A172 (cell line): ENCODE measurements around the gene SCAMP2. TPM values are rescaled to one million over a fixed set of nuclear protein-coding genes. Genes with fewer than 3 reads are reported as not detected.

Experiments used
- DNase-seq: peaks from one replicate; pipeline ENCODE4 v3.0.0-alpha.2; 2015; ENCODE audit warnings: low spot score
- total RNA-seq: library from RNA; depleted of rRNA; stranded (reverse); fragments of >200 nt; shearing (Covaris generic); gene quantifications from 2 replicates; pipeline ENCODE4 v1.2.3, GENCODE V29; 2014

Gene SCAMP2
- total RNA-seq, 1 experiment from 2014 or later = 39.7 TPM

- DNase-seq = no peak
These were observed 14.8 kb downstream of the SCAMP2 start for GRCh38 chr15:74858369-74858740.

GRCh38 chr15:74857671-74858368 is 15.3 kb downstream of the SCAMP2 start:
- DNase-seq = no peak

- DNase-seq = no peak
These were observed 16.0 kb downstream of the SCAMP2 start for GRCh38 chr15:74857082-74857655.

GRCh38 chr15:74856537-74856936 is 16.6 kb downstream of the SCAMP2 start:
- no peak for DNase-seq

GRCh38 chr15:74855857-74856256 is 17.3 kb downstream of the SCAMP2 start:
- DNase-seq = no peak

- DNase-seq = no peak
These were observed 18.6 kb downstream of the SCAMP2 start for GRCh38 chr15:74854453-74855022.

GRCh38 chr15:74851960-74852359 is 21.2 kb downstream of the SCAMP2 start:
- DNase-seq = no peak

GRCh38 chr15:74850393-74850792 is 22.8 kb downstream of the SCAMP2 start:
- DNase-seq = no peak

GRCh38 chr15:74847432-74847831 is 25.7 kb downstream of the SCAMP2 start:
- DNase-seq = no peak

- no peak for DNase-seq
These were observed 27.6 kb downstream of the SCAMP2 start for GRCh38 chr15:74845581-74845980.

GRCh38 chr15:74845208-74845568 is 28.0 kb downstream of the SCAMP2 start:
- no peak for DNase-seq

- DNase-seq = no peak
These were observed 28.6 kb downstream of the SCAMP2 start for GRCh38 chr15:74844319-74845207.

GRCh38 chr15:74843891-74844299 is 29.3 kb downstream of the SCAMP2 start:
- no peak for DNase-seq

GRCh38 chr15:74843445-74843828 is 29.7 kb downstream of the SCAMP2 start:
- no peak for DNase-seq

- DNase-seq = peak; percentile 68
These were observed 30.4 kb downstream of the SCAMP2 start, which contains the start of gene ULK3 for GRCh38 chr15:74842581-74843444. Gene ULK3, minus strand, starts transcription at chr15:74843156. Its CDS starts 51 bp downstream, at chr15:74843105.

- no peak for DNase-seq
These were observed 31.2 kb downstream of the SCAMP2 start for GRCh38 chr15:74841891-74842373.

- DNase-seq = no peak
These were observed 32.1 kb downstream of the SCAMP2 start for GRCh38 chr15:74840851-74841775.

GRCh38 chr15:74839526-74840395 is 33.4 kb downstream of the SCAMP2 start:
- DNase-seq = no peak
